Astrocyte (in vitro differentiated cells and primary cell): ENCODE data around the gene TRIM7. TPM values are rescaled to one million over a fixed set of nuclear protein-coding genes. Genes with fewer than 3 reads are reported as not detected.
A peak's percentile ranks its signal among the peaks of the same experiment; 100 is the strongest.

Experiments
- DNase-seq: peaks from one replicate; pipeline ENCODE4 v3.0.0-alpha.2; 2010; ENCODE audit warnings: low read depth
- FAIRE-seq: peaks from 2 replicates; lab custom pipeline; 2011; peaks lifted over from hg19 to GRCh38; lab: Jason Lieb, UNC
- H2AFZ ChIP-seq: 2 replicates; pipeline ENCODE4 v1.6.0; 2012; ENCODE audit warnings: low read depth, low read length, inconsistent platforms
- H3K27ac ChIP-seq: 2 replicates; pipeline ENCODE4 v1.5.1; 2011; ENCODE audit warnings: low read depth, low read length, inconsistent platforms
- H3K27me3 ChIP-seq: 2 replicates; pipeline ENCODE4 v1.6.0; 2011; ENCODE audit warnings: low read length, inconsistent platforms; ENCODE audit not compliant: insufficient read depth
- H3K36me3 ChIP-seq: 2 replicates; pipeline ENCODE4 v1.5.1; 2011; ENCODE audit warnings: low read length, inconsistent platforms; ENCODE audit not compliant: insufficient read depth
- H3K4me1 ChIP-seq: 2 replicates; pipeline ENCODE4 v1.5.1; 2011; ENCODE audit warnings: low read length, inconsistent platforms; ENCODE audit not compliant: insufficient read depth
- H3K4me2 ChIP-seq: 2 replicates; pipeline ENCODE4 v1.6.0; 2012; ENCODE audit warnings: low read length, inconsistent platforms
- H3K4me3 ChIP-seq: 2 replicates; pipeline ENCODE4 v1.5.1; 2011; ENCODE audit warnings: low read depth, mild to moderate bottlenecking, low read length, inconsistent platforms; ENCODE audit not compliant: insufficient read depth
- H3K79me2 ChIP-seq: 2 replicates; pipeline ENCODE4 v1.6.0; 2012; ENCODE audit warnings: mild to moderate bottlenecking, low read length, inconsistent platforms; ENCODE audit not compliant: insufficient read depth
- H3K9ac ChIP-seq: 2 replicates; pipeline ENCODE4 v1.6.0; 2012; ENCODE audit warnings: mild to moderate bottlenecking, low read length, inconsistent platforms
- H3K9me3 ChIP-seq: 2 replicates; pipeline ENCODE4 v1.5.1; 2012; ENCODE audit warnings: low read depth, mild to moderate bottlenecking, low read length, inconsistent platforms; ENCODE audit not compliant: insufficient read depth
- H4K20me1 ChIP-seq: 2 replicates; pipeline ENCODE4 v1.6.0; 2012; ENCODE audit warnings: low read length, inconsistent platforms; ENCODE audit not compliant: insufficient read depth
- H3K27ac Mint-ChIP-seq: one replicate; pipeline ENCODE4 v1.8.0; 2021; ENCODE audit warnings: mild to moderate bottlenecking, mixed read lengths; ENCODE audit not compliant: unreplicated experiment
- H3K27me3 Mint-ChIP-seq: one replicate; pipeline ENCODE4 v1.8.0; 2021; ENCODE audit warnings: low read depth, mixed read lengths; ENCODE audit not compliant: unreplicated experiment
- H3K36me3 Mint-ChIP-seq: one replicate; pipeline ENCODE4 v1.8.0; 2021; ENCODE audit warnings: low read depth, mixed read lengths; ENCODE audit not compliant: unreplicated experiment
- H3K4me1 Mint-ChIP-seq: one replicate; pipeline ENCODE4 v1.8.0; 2021; ENCODE audit warnings: low read depth, mixed read lengths; ENCODE audit not compliant: unreplicated experiment
- H3K4me3 Mint-ChIP-seq: one replicate; pipeline ENCODE4 v1.8.0; 2021; ENCODE audit warnings: mild to moderate bottlenecking, moderate library complexity, mixed read lengths; ENCODE audit not compliant: unreplicated experiment
- H3K9me3 Mint-ChIP-seq: one replicate; pipeline ENCODE4 v1.8.0; 2021; ENCODE audit warnings: mild to moderate bottlenecking, mixed read lengths; ENCODE audit not compliant: unreplicated experiment
- EZH2 ChIP-seq: IDR thresholded peaks from 2 replicates; pipeline ENCODE4 v1.6.1; 2012; ENCODE audit warnings: mild to moderate bottlenecking, low read length, inconsistent platforms; ENCODE audit not compliant: insufficient read depth
- total RNA-seq: library from RNA; stranded (reverse); gene quantifications from 2 replicates; pipeline ENCODE4 v1.2.1, GENCODE V29; 2021
- TF ChIP-seq, protein P1 (sequence below): IDR thresholded peaks from 2 replicates; pipeline ENCODE4 v1.5.1; 2011; ENCODE audit warnings: low read depth, mild to moderate bottlenecking, inconsistent platforms, low read length, moderate library complexity; ENCODE audit not compliant: insufficient read depth

The TRIM7 gene
- total RNA-seq, 1 donor from 2014 or later, result 0.27 TPM

DNA sequence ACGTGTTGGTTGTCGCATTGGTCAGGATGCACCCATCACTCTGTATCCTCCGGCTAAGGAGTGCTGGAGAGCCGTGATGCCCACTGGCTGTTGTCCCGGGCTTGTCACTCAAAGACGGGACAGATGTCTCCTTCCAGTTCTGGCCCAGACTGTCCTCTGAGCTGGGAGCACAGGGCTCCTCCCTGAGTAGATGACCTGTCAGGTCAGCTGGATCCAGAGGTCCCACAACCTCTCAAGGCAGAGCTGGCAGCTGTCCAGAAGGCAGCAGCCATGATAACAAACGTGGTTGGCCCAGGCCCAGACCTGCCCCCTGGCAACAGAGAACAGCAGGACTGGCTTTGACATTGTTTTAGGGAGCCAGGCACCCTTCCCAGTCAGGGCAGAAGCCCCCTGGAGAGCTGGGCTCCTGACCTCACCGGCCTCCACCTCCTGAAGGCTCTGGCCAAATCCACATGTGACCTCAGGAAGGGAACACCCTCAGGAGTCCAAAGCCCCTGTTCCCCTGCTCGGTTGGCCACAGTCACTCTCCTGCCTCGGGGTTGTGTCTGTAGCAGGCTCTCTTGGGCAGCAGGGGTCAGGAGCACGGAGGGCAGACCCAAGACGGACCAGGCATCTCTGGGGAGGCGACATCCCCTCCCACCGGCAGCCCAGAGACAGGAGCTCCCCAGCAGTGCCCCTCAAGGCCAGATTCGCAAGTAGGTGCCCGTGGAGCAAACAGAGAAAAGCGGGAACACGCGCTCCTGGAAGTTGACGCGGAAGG is 10.3 kb downstream of the TRIM7 start:
- Mint-ChIP-seq H3K9me3 (no peaks in the 10 kb centered on the region), H3K27me3 (peaks cover 15% of the 10 kb centered on the region), H3K4me3 (no peak overlapping the region), H3K36me3 (no peaks in the 10 kb centered on the region), H3K27ac (no peak overlapping the region), H3K4me1 (peaks cover 8% of the 10 kb centered on the region)
- no peaks in the 10 kb centered on the region for H3K9me3 ChIP-seq
- no peak overlapping the region for H3K4me3 ChIP-seq
- no peaks in the 10 kb centered on the region for H3K36me3 ChIP-seq
- FAIRE-seq (no peak), DNase-seq (no peak)
- no peaks in the 10 kb centered on the region for H4K20me1 ChIP-seq
- no peak overlapping the region for H3K9ac ChIP-seq
- no peak for TF ChIP-seq EZH2
- TF ChIP-seq, protein P1, sequence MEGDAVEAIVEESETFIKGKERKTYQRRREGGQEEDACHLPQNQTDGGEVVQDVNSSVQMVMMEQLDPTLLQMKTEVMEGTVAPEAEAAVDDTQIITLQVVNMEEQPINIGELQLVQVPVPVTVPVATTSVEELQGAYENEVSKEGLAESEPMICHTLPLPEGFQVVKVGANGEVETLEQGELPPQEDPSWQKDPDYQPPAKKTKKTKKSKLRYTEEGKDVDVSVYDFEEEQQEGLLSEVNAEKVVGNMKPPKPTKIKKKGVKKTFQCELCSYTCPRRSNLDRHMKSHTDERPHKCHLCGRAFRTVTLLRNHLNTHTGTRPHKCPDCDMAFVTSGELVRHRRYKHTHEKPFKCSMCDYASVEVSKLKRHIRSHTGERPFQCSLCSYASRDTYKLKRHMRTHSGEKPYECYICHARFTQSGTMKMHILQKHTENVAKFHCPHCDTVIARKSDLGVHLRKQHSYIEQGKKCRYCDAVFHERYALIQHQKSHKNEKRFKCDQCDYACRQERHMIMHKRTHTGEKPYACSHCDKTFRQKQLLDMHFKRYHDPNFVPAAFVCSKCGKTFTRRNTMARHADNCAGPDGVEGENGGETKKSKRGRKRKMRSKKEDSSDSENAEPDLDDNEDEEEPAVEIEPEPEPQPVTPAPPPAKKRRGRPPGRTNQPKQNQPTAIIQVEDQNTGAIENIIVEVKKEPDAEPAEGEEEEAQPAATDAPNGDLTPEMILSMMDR, result no peak
- no peak overlapping the region for H3K4me2 ChIP-seq
- H3K4me1 ChIP-seq, result peaks cover 20% of the 10 kb centered on the region
- no peak overlapping the region for H2AFZ ChIP-seq
- H3K27ac ChIP-seq, result no peak overlapping the region
- H3K27me3 ChIP-seq, result peaks cover 7% of the 10 kb centered on the region
- H3K79me2 ChIP-seq, result no peaks in the 10 kb centered on the region

GRCh38 chr5:181193656-181194055 is 11.3 kb downstream of the TRIM7 start:
- Mint-ChIP-seq H3K27me3 (peaks cover 7% of the 10 kb centered on the region), H3K4me3 (peak overlapping the region; percentile 1), H3K27ac (no peak overlapping the region), H3K9me3 (no peaks in the 10 kb centered on the region), H3K36me3 (no peaks in the 10 kb centered on the region), H3K4me1 (peaks cover 4% of the 10 kb centered on the region)
- no peaks in the 10 kb centered on the region for H3K27me3 ChIP-seq
- H3K36me3 ChIP-seq, result no peaks in the 10 kb centered on the region
- H3K9ac ChIP-seq, result no peak overlapping the region
- H2AFZ ChIP-seq, result no peak overlapping the region
- DNase-seq (no peak), FAIRE-seq (no peak)
- H3K27ac ChIP-seq, result no peak overlapping the region
- H3K4me2 ChIP-seq, result no peak overlapping the region
- H3K4me3 ChIP-seq, result no peak overlapping the region
- H4K20me1 ChIP-seq, result no peaks in the 10 kb centered on the region
- H3K79me2 ChIP-seq, result no peaks in the 10 kb centered on the region
- H3K9me3 ChIP-seq, result no peaks in the 10 kb centered on the region
- H3K4me1 ChIP-seq, result peaks cover 22% of the 10 kb centered on the region
- no peak for TF ChIP-seq EZH2
- TF ChIP-seq, protein P1, result no peak
